Upper lobe of right lung (tissue), 1 donor: Measurements from ENCODE around the gene POLR2L. TPM values are rescaled to one million over a fixed set of nuclear protein-coding genes. Genes with fewer than 3 reads are reported as not detected.

ENCODE experiments used
- ATAC-seq: fragments of 200-7000 bp; cut with Tn5 transposase; one replicate; pipeline ENCODE4 v1.9.1; 2020; ENCODE audit warnings: mild to moderate bottlenecking, moderate library complexity
- DNase-seq: peaks from one replicate; pipeline ENCODE4 v3.0.0-alpha.2; 2020
- H3K27ac ChIP-seq: fragments of 200-600 bp; one replicate; pipeline ENCODE4 v1.8.0; 2022
- H3K27me3 ChIP-seq: fragments of 200-600 bp; one replicate; pipeline ENCODE4 v1.8.0; 2022; ENCODE audit warnings: mild to moderate bottlenecking
- H3K36me3 ChIP-seq: fragments of 200-600 bp; one replicate; pipeline ENCODE4 v1.8.0; 2022
- H3K4me1 ChIP-seq: fragments of 200-600 bp; one replicate; pipeline ENCODE4 v1.8.0; 2022
- H3K4me3 ChIP-seq: fragments of 200-600 bp; one replicate; pipeline ENCODE4 v1.8.0; 2022; ENCODE audit warnings: mild to moderate bottlenecking
- H3K9me3 ChIP-seq: fragments of 200-600 bp; one replicate; pipeline ENCODE4 v1.8.0; 2022
- intact Hi-C: fragments of 100-400 bp; cut with DNase I; formaldehyde crosslinking; loops from one replicate; pipeline ENCODE4 v1.11.0; 2022
- total RNA-seq: library from RNA; stranded (reverse); fragmentation: NEBNext Ultra II Directional; extraction: Animal tissue kit (Norgen Biotek cat#: 25700); gene quantifications from one replicate; pipeline ENCODE4 v1.2.1, GENCODE V29; 2021
- TF ChIP-seq, protein P1 (sequence below): fragments of 200-600 bp; IDR thresholded peaks from one replicate; pipeline ENCODE4 v1.8.0; 2022; ENCODE audit warnings: antibody characterized with exemption
- donor health status: DM: no; HTN: yes; CAD: no; lungs with severe emphysema.

The POLR2L gene
- total RNA-seq, 1 donor from 2014 or later, result 138 TPM

DNA sequence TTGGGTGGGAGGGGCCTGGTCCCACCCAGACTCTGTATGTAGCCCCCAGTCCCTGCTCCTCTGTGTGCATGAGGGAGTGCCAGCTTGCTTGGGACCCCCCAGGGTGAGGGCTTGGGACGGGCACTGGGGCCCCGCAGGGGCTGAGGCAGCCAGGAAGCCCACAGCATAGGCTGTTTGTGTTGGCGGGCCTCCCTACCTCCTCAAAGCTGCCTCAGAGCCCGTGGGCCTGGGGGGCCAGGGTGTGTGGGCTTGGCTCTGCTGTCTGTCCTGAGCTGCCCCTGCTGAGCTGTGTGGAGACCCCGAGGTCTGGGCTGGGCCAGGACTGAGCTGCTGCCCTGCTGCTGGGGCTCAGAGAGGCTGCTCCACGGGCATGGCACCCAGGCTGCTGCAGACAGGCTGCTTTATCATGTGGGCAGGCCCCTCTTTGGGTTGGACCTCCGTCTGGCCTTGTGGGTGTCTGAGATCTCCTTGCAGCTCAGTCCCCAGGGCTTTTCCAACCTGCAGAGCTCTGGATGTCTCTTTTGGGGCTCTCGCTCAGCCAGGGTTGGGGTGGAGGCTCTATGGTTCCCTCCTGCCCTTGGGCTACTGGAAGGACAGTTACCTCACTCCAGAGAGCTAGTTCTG is 3.7 kb upstream of the POLR2L start:
- DNase-seq, result no peak
- intact Hi-C loops, result no loop called here

DNA sequence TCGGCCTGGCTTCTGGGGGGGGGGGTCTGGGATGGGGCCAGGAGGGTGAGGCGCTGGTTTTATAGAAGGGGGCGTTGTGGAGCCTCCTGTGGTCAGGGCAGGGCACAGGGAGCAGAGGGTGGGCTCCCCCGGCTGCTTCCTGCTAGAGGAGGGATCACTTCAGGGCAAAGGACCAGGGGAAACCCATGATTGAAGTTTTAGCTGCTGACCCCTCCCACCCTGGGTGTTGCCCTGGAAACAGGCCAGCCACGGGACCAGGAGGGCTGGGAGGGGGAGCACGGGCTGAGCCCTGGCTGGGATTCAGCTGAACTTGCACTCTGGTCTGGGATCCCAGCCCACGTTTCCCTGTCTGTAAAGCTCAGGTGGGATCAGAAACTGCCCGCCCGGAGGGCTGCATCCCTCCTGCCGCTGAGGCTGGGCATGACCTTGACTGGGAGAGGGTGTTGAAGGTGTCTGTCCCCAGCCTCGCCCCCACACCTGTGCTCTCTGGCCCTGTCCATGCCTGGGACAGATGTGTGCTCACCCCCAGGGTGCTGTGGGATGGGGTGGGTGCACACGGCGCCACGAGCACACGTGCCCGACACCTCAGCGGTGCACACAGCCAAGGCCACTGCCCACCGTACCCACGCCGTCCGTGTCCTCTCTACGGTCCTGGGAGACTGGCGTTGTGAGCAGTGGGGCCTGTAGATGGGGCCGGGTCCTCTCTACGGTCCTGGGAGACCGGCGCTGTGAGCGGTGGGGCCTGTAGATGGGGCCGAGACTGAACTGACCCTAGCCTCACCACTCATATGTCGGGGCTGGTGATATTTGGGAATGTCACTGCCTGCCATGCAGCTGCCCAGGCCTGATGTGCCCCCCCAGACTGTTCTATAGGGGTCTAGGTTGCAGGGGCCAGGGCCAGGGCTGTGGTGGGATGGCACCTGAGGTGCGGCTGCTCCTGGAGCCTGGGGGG is 2.6 kb upstream of the POLR2L start:
- DNase-seq (peak; percentile 94), ATAC-seq (peak; percentile 54)
- Histone ChIP-seq H3K27me3 (no peaks in the 10 kb centered on the region), H3K9me3 (no peaks in the 10 kb centered on the region), H3K27ac (peak overlapping the region; percentile 97), H3K36me3 (peaks cover 8% of the 10 kb centered on the region), H3K4me3 (peak overlapping the region; percentile 100), H3K4me1 (peaks cover 51% of the 10 kb centered on the region)
- intact Hi-C loops, result no loop called here
- TF ChIP-seq, protein P1, sequence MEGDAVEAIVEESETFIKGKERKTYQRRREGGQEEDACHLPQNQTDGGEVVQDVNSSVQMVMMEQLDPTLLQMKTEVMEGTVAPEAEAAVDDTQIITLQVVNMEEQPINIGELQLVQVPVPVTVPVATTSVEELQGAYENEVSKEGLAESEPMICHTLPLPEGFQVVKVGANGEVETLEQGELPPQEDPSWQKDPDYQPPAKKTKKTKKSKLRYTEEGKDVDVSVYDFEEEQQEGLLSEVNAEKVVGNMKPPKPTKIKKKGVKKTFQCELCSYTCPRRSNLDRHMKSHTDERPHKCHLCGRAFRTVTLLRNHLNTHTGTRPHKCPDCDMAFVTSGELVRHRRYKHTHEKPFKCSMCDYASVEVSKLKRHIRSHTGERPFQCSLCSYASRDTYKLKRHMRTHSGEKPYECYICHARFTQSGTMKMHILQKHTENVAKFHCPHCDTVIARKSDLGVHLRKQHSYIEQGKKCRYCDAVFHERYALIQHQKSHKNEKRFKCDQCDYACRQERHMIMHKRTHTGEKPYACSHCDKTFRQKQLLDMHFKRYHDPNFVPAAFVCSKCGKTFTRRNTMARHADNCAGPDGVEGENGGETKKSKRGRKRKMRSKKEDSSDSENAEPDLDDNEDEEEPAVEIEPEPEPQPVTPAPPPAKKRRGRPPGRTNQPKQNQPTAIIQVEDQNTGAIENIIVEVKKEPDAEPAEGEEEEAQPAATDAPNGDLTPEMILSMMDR, result peak; percentile 19

More for the DNA sequence above, 3.7 kb upstream of the POLR2L start:
- H3K27ac ChIP-seq, result peak overlapping the region; percentile 97
- H3K9me3 ChIP-seq, result no peaks in the 10 kb centered on the region
- TF ChIP-seq, protein P1, result no peak
- H3K27me3 ChIP-seq, result no peaks in the 10 kb centered on the region
- ATAC-seq, result no peak
- peaks cover 48% of the 10 kb centered on the region for H3K4me1 ChIP-seq
- H3K4me3 ChIP-seq, result peak overlapping the region; percentile 100
- H3K36me3 ChIP-seq, result no peaks in the 10 kb centered on the region

DNA sequence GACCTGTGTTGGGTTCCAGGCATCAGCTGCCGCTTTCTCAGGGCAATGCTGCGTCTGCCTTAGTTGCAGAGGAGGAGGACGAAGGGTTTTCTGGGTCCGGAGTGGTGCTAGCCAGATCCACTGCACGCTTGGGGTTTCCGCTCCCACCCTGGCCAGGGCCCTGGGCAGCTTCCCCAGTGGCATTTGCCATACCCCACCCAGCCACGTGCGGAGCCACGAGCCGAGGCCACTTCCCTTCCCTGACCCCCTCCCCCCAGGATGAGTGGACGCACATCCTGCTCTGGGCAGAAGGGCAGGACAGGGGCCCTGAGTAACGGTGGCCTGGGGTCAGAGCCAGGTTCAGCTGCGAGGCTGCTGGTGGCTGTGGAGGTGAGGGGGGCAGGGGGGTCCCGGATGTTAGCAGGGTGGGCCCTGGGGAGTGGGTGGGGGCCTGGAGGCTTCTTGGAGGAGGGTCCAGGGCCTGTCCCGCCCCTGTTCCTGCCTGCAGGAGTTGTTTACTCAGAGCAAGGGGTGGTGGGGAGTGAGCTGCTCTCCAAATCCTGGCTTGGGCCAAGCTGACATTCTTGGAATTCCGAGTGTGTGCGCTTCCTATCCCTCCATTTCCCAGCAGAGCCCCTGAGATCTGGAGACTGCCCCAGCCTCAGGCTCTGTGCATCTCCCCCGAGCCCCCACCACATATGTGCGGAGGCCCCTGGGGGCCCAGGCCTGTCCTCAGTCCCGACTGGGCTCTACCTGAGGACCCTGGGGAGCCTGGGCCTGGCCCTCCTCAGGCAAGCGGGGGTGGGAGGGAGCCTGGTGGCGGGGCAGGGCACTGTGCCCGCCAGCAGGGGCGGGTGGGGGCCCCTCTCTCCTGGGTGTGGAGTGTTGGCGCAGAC is 1.7 kb upstream of the POLR2L start:
- ATAC-seq, result peak; percentile 67
- intact Hi-C loops, result no loop called here
- no peaks in the 10 kb centered on the region for H3K27me3 ChIP-seq
- H3K4me1 ChIP-seq, result peaks cover 54% of the 10 kb centered on the region
- peak; percentile 97 for DNase-seq
- TF ChIP-seq, protein P1, result no peak
- no peaks in the 10 kb centered on the region for H3K9me3 ChIP-seq
- H3K4me3 ChIP-seq, result peak overlapping the region; percentile 100
- peak overlapping the region; percentile 97 for H3K27ac ChIP-seq
- H3K36me3 ChIP-seq, result peaks cover 18% of the 10 kb centered on the region

DNA sequence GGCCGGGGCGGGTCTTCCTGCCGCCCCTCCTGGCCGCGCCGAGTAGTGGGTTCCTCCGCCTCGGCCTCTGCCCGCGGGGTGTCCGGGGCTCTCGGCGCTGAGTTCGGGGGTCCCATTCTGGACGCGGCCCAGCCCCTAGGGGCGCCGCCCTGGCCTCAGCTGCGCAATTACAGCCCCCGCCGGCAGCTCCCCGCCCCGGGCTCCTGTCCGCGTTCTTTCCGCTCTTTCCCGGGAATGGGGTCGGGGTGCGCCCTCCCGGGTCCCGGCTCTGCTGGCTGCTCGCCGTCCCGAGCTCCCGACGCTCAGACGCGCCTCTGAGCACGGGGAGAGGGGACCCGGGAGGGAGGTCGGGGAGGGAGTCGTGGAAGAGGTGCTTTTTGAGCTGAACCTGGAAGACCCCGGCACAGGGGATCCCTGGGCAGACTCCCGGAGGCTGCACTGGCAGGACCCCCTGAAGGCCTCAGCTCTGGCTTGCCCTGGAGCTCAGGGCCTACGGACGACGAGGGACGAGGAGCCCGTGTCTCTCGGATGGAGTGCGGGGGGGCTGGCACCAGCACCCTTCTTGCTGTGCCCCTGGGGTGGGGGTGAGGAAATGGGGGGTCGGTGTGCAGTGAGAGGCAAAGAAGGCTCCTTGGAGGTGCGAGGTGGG is 881 bp upstream of the POLR2L start:
- H3K27ac ChIP-seq, result peak overlapping the region; percentile 97
- DNase-seq, result no peak
- TF ChIP-seq, protein P1, result peak; percentile 8
- no peak for ATAC-seq
- no peaks in the 10 kb centered on the region for H3K27me3 ChIP-seq
- peaks cover 48% of the 10 kb centered on the region for H3K4me1 ChIP-seq
- no peaks in the 10 kb centered on the region for H3K9me3 ChIP-seq
- intact Hi-C loops, result no loop called here
- H3K36me3 ChIP-seq, result peaks cover 26% of the 10 kb centered on the region
- H3K4me3 ChIP-seq, result peak overlapping the region; percentile 100

DNA sequence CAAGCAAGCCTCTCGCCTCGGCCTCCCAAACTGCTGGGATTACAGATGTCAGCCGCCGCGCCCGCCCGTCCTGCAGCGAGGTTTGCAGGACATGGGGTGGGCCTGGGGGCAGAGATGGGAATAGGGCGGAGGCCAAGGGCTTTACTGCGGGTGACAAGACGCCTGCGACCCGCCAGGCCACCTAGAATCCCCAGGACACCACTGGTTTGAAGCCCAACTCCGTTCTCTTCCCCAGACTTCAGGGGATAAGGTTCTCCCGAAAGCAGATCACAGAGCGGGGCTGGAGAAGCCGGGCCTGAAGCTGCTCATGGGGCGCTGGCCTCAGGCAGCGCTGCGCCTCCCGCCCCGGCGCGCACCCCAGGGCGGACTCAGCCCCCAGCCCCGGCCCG is 354 bp downstream of the POLR2L start:
- ATAC-seq (peak; percentile 0), DNase-seq (no peak)
- Histone ChIP-seq H3K36me3 (peaks cover 38% of the 10 kb centered on the region), H3K9me3 (no peaks in the 10 kb centered on the region), H3K4me3 (peak overlapping the region; percentile 100), H3K4me1 (peaks cover 48% of the 10 kb centered on the region), H3K27ac (peak overlapping the region; percentile 97), H3K27me3 (no peaks in the 10 kb centered on the region)
- intact Hi-C loops, result no loop called here
- TF ChIP-seq, protein P1, result no peak
